Activated naive CD8-positive, alpha-beta T cell treated with anti-CD3 and anti-CD28 coated beads, Interleukin-2, amount 10 ng/mL, durations not matched to agents 7 days and 5 days (primary cell): ENCODE data around the gene ZFAND3. TPM values are rescaled to one million over a fixed set of nuclear protein-coding genes. Genes with fewer than 3 reads are reported as not detected.
"Not testable (repeated sequence)": the region's sequence is repeated elsewhere in the genome, so short reads cannot be mapped to it uniquely, and the experiment has no call there.

Experiments used
- ATAC-seq: fragments of 150-1000 bp; cut with Tn5 transposase; one replicate; pipeline ENCODE4 v1.10.0; 2021; ENCODE audit warnings: low read depth, moderate library complexity
- POLR2A ChIA-PET: fragments of 350-600 bp; sonication (Branson Sonifier 250); formaldehyde crosslinking; loops from one replicate; lab custom pipeline; 2021; ENCODE audit warnings: antibody characterized with exemption; lab: Charles Lee
- DNase-seq: peaks from one replicate; pipeline ENCODE4 v3.0.0; 2021
- H3K27ac Mint-ChIP-seq: one replicate; pipeline ENCODE4 v1.8.0; 2022; ENCODE audit warnings: mild to moderate bottlenecking, mixed read lengths
- H3K27me3 Mint-ChIP-seq: one replicate; pipeline ENCODE4 v1.8.0; 2022; ENCODE audit warnings: mild to moderate bottlenecking, moderate library complexity, mixed read lengths
- H3K36me3 Mint-ChIP-seq: one replicate; pipeline ENCODE4 v1.8.0; 2021; ENCODE audit warnings: mild to moderate bottlenecking, mixed read lengths
- H3K4me1 Mint-ChIP-seq: one replicate; pipeline ENCODE4 v1.8.0; 2021; ENCODE audit warnings: mixed read lengths
- H3K4me3 Mint-ChIP-seq: one replicate; pipeline ENCODE4 v1.8.0; 2022; ENCODE audit warnings: mild to moderate bottlenecking, moderate library complexity, mixed read lengths
- H3K9me3 Mint-ChIP-seq: one replicate; pipeline ENCODE4 v1.8.0; 2021; ENCODE audit warnings: mixed read lengths
- total RNA-seq, 2 experiments: library from RNA; stranded (reverse); gene quantifications; one replicate each; pipeline ENCODE4 v1.2.3, GENCODE V29; 2021

ZFAND3 gene
- total RNA-seq, 2 experiments from 2014 or later, result 35.7 to 36.3 TPM

GRCh38 chr6:37962481-37963080 is 143.1 kb downstream of the ZFAND3 start:
- H3K27ac Mint-ChIP-seq, H3K27me3 Mint-ChIP-seq, H3K9me3 Mint-ChIP-seq, ATAC-seq, POLR2A ChIA-PET: not testable (repeated sequence)
- peaks cover 37% of the 10 kb centered on the region for H3K4me1 Mint-ChIP-seq
- peak overlapping the region; percentile 14 for H3K4me3 Mint-ChIP-seq
- DNase-seq, result peak; percentile 32
- H3K36me3 Mint-ChIP-seq, result peaks cover 21% of the 10 kb centered on the region

GRCh38 chr6:37965964-37966676 is 146.6 kb downstream of the ZFAND3 start:
- Mint-ChIP-seq H3K27ac (no peak overlapping the region), H3K4me1 (peaks cover 39% of the 10 kb centered on the region), H3K36me3 (peaks cover 28% of the 10 kb centered on the region), H3K27me3 (no peaks in the 10 kb centered on the region), H3K9me3 (peaks cover 4% of the 10 kb centered on the region), H3K4me3 (no peak overlapping the region)
- ATAC-seq (no peak), DNase-seq (no peak)
- POLR2A ChIA-PET, result no interaction called here

DNA sequence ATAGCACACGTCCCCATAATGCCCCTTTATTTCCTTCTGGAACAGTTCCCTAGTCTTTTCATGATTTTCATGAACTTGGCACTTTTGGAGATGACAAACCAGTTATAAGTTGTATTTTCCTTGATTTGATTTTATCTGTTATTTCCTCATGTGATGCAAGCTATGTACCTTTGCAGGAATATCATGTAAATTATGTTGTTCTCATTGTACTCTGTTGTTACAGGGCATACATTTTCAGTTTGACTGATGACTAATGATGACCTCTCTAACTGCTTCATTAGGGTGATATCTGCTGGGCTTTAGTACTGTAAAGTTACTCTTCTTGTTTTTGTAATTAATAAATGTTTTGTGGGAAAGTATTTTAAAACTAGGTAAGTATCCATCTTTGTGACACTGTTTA is 147.3 kb downstream of the ZFAND3 start:
- H3K4me1 Mint-ChIP-seq, result peaks cover 37% of the 10 kb centered on the region
- no peaks in the 10 kb centered on the region for H3K27me3 Mint-ChIP-seq
- no peak for DNase-seq
- POLR2A ChIA-PET, result no interaction called here
- no peak overlapping the region for H3K4me3 Mint-ChIP-seq
- H3K27ac Mint-ChIP-seq, result no peak overlapping the region
- no peak for ATAC-seq
- peaks cover 29% of the 10 kb centered on the region for H3K36me3 Mint-ChIP-seq
- peaks cover 4% of the 10 kb centered on the region for H3K9me3 Mint-ChIP-seq

DNA sequence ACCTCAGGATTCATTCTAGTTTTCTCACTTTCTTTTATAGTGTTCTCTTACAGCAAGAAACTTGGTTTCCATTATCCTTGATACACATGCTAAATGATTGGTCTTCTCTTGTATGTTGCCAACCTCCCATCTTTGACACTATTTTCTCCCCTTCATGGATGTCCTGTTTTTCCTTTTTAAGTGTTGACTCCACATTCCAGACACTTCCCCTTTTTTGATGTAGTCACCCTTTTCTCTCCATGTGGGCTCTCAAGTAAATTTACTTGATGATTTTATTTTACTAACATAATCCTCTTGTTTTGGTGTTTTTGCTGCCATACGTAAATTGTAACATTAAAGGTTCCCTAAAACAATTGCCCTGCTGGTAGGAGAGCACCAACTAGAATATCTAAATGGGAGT is 148.1 kb downstream of the ZFAND3 start:
- Mint-ChIP-seq H3K27me3 (no peaks in the 10 kb centered on the region), H3K27ac (no peak overlapping the region), H3K36me3 (peaks cover 25% of the 10 kb centered on the region), H3K4me3 (no peak overlapping the region), H3K9me3 (peaks cover 3% of the 10 kb centered on the region), H3K4me1 (peaks cover 35% of the 10 kb centered on the region)
- ATAC-seq (no peak), DNase-seq (no peak)
- POLR2A ChIA-PET, result no interaction called here

DNA sequence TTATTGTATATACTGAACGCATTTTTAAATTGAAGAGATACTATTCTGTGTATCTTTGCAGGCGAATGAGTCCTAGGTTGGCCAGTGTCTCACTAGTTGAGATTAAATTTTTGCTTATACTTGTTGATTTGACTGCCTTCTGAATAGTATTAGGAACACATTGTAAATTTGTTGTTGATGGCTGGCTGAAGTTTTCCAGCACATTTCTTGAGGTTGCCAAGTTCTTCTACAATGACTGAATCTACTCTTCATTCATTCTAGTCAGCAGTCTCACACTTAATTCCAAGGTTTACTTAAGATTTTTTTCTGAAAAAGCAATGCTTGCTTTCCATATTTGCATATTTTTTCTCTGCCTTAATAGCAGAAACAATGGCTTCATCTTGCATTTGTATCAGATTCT is 151.7 kb downstream of the ZFAND3 start:
- Mint-ChIP-seq H3K27ac (no peak overlapping the region), H3K9me3 (peaks cover 11% of the 10 kb centered on the region), H3K4me3 (no peak overlapping the region), H3K27me3 (no peaks in the 10 kb centered on the region), H3K4me1 (peaks cover 14% of the 10 kb centered on the region), H3K36me3 (peaks cover 32% of the 10 kb centered on the region)
- ATAC-seq, result no peak
- no peak for DNase-seq
- POLR2A ChIA-PET, result no interaction called here

DNA sequence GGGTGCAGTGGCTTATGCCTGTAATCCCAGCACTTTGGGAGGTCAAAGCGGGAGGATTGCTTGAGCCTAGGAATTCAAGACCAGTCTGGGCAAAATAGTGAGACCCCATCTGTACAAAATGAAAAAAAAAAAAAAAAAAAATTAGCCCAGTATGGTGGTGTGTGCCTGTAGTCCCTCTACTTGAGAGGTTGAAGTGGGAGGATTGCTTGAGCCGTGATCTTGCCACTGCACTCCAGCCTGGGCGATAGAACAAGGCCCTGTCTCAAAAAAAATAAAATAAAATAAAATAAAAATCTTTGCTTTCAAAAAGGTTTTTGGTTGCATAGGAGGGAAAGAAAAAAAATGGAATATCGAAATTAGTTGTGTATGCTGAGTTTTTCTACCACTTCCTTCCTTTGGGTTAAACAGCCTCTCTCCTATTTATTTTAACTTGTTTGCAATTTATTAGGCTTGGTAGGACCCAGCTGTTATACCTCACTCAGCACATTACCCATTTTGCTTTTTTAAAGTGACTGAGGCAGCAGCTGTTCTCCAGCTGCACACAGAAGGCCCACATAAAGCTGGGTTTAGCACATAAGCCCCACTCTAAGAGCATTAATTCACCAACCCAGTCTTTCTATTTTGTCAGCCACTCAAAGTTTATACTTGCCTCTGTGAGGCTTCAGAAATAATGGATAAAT is 152.3 kb downstream of the ZFAND3 start:
- H3K36me3 Mint-ChIP-seq, result peaks cover 32% of the 10 kb centered on the region
- H3K4me1 Mint-ChIP-seq, result peaks cover 14% of the 10 kb centered on the region
- POLR2A ChIA-PET, result no interaction called here
- H3K9me3 Mint-ChIP-seq, result peaks cover 11% of the 10 kb centered on the region
- ATAC-seq, result no peak
- H3K27ac Mint-ChIP-seq, result no peak overlapping the region
- no peak for DNase-seq
- no peaks in the 10 kb centered on the region for H3K27me3 Mint-ChIP-seq
- H3K4me3 Mint-ChIP-seq, result peak overlapping the region; percentile 44

- Mint-ChIP-seq H3K36me3 (peaks cover 29% of the 10 kb centered on the region), H3K27ac (no peak overlapping the region), H3K27me3 (no peaks in the 10 kb centered on the region), H3K9me3 (peaks cover 10% of the 10 kb centered on the region), H3K4me3 (no peak overlapping the region), H3K4me1 (peaks cover 15% of the 10 kb centered on the region)
- no peak for DNase-seq
- POLR2A ChIA-PET, result interaction anchor here (0.9 kb wide), 1 partner anchor 36 kb away, joined by 4 read pairs; no protein-coding TSS in a partner anchor
- ATAC-seq, result no peak
Measured at GRCh38 chr6:37972994-37973757, 153.6 kb downstream of the ZFAND3 start.

GRCh38 chr6:37974381-37974780 is 154.9 kb downstream of the ZFAND3 start:
- peaks cover 15% of the 10 kb centered on the region for H3K4me1 Mint-ChIP-seq
- DNase-seq (no peak), ATAC-seq (no peak)
- H3K9me3 Mint-ChIP-seq, result peaks cover 10% of the 10 kb centered on the region
- peaks cover 25% of the 10 kb centered on the region for H3K36me3 Mint-ChIP-seq
- no peak overlapping the region for H3K27ac Mint-ChIP-seq
- no peak overlapping the region for H3K4me3 Mint-ChIP-seq
- POLR2A ChIA-PET, result no interaction called here
- H3K27me3 Mint-ChIP-seq, result no peaks in the 10 kb centered on the region

GRCh38 chr6:37974943-37975342 is 155.4 kb downstream of the ZFAND3 start:
- ATAC-seq (no peak), DNase-seq (no peak)
- H3K9me3 Mint-ChIP-seq, result peaks cover 8% of the 10 kb centered on the region
- H3K36me3 Mint-ChIP-seq, result peaks cover 25% of the 10 kb centered on the region
- no peaks in the 10 kb centered on the region for H3K27me3 Mint-ChIP-seq
- H3K4me1 Mint-ChIP-seq, result peaks cover 15% of the 10 kb centered on the region
- POLR2A ChIA-PET, result no interaction called here
- H3K27ac Mint-ChIP-seq, result no peak overlapping the region
- H3K4me3 Mint-ChIP-seq, result no peak overlapping the region

DNA sequence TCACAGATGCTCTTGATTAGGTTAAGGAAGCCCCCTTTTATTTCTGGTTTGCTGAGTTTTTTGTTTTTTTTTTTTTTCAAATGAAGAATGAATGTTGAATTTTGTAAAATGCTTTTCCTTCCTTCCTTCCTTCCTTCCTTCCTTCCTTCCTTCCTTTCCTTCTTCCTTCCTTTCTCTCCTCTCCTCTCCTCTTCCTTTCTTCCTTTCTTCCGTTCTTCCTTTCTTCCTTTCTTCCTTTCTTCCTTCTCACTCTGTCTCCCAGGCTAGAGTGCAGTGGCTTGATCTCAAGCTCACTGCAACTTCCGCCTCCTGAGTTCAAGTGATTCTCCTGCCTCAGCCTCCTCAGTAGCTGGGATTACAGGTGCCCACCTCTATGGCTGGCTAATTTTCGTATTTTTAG is 158.2 kb downstream of the ZFAND3 start:
- DNase-seq (no peak), ATAC-seq (no peak)
- POLR2A ChIA-PET, result no interaction called here
- Mint-ChIP-seq H3K36me3 (peaks cover 19% of the 10 kb centered on the region), H3K27me3 (no peaks in the 10 kb centered on the region), H3K4me3 (no peak overlapping the region), H3K9me3 (peaks cover 8% of the 10 kb centered on the region), H3K27ac (no peak overlapping the region), H3K4me1 (peaks cover 16% of the 10 kb centered on the region)

- peaks cover 11% of the 10 kb centered on the region for H3K36me3 Mint-ChIP-seq
Measured at GRCh38 chr6:37979392-37980221, 160.1 kb downstream of the ZFAND3 start.

DNA sequence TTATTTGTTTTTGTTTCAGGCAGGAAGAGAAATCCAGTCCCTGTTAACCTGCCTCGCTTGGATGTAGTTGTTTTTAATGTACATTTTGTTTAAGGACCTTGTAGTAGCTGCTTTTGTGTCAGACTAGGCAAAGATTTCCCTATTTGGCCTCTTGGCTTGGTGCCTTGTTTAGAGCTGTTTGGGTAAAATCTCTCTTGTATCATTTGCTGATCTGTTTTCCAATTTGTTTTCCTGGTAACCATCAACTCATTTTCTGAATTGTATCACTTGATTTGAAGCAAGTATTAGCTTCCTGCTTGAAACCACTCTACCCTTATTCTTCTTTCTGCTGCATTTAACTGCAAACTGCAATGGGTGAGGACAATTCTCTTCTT is 160.7 kb downstream of the ZFAND3 start:
- peaks cover 3% of the 10 kb centered on the region for H3K9me3 Mint-ChIP-seq
- no peaks in the 10 kb centered on the region for H3K27me3 Mint-ChIP-seq
- POLR2A ChIA-PET, result no interaction called here
- no peak for ATAC-seq
- H3K4me3 Mint-ChIP-seq, result no peak overlapping the region
- H3K27ac Mint-ChIP-seq, result no peak overlapping the region
- peaks cover 23% of the 10 kb centered on the region for H3K4me1 Mint-ChIP-seq
- DNase-seq, result no peak
- H3K36me3 Mint-ChIP-seq, result peaks cover 8% of the 10 kb centered on the region

More at GRCh38 chr6:37979392-37980221, 160.1 kb downstream of the ZFAND3 start:
- H3K27ac Mint-ChIP-seq, result no peak overlapping the region
- ATAC-seq (no peak), DNase-seq (no peak)
- peaks cover 23% of the 10 kb centered on the region for H3K4me1 Mint-ChIP-seq
- peaks cover 3% of the 10 kb centered on the region for H3K9me3 Mint-ChIP-seq
- POLR2A ChIA-PET, result no interaction called here
- H3K4me3 Mint-ChIP-seq, result no peak overlapping the region
- no peaks in the 10 kb centered on the region for H3K27me3 Mint-ChIP-seq

GRCh38 chr6:37981626-37982025 is 162.1 kb downstream of the ZFAND3 start:
- no peak overlapping the region for H3K4me3 Mint-ChIP-seq
- no peaks in the 10 kb centered on the region for H3K9me3 Mint-ChIP-seq
- ATAC-seq (no peak), DNase-seq (no peak)
- H3K4me1 Mint-ChIP-seq, result peaks cover 28% of the 10 kb centered on the region
- H3K27ac Mint-ChIP-seq, result no peak overlapping the region
- H3K36me3 Mint-ChIP-seq, result peaks cover 2% of the 10 kb centered on the region
- H3K27me3 Mint-ChIP-seq, result no peaks in the 10 kb centered on the region
- POLR2A ChIA-PET, result no interaction called here
